Measurements from ENCODE around the gene EHBP1.

EHBP1 gene

GRCh38 chr2:62852254-62852653, 146.7 kb downstream of the EHBP1 start:
- Histone ChIP-seq H3K4me1 (ENCODE audit: control insufficient read depth, insufficient read depth, low read depth, low read length) (peaks cover 1% of the 10 kb centered on the region), H3K27me3 (ENCODE audit: control insufficient read depth in 1 of 2, insufficient read depth in 1 of 2, low read length in 2 of 2) (no peaks in the 10 kb centered on the region), H3K14ac (ENCODE audit: low read length in 2 of 2) (no peak overlapping the region), H2BK120ac (ENCODE audit: low read depth, low read length) (no peak overlapping the region), H3K18ac (ENCODE audit: low read depth in 1 of 2, low read length in 2 of 2) (no peak overlapping the region), H3K79me1 (replicated peaks; ENCODE audit: low read length, poor library complexity, severe bottlenecking) (peaks cover 17% of the 10 kb centered on the region), H3K9ac (ENCODE audit: low read length) (no peak overlapping the region), H2AK5ac (ENCODE audit: low read length, severe bottlenecking) (no peak overlapping the region), H2BK12ac (ENCODE audit: low read length in 2 of 2) (no peak overlapping the region), H2AFZ (ENCODE audit: low read depth, low read length) (no peak overlapping the region), H3K23ac (ENCODE audit: low read length in 2 of 2) (no peak overlapping the region), H2BK15ac (ENCODE audit: low read depth, poor library complexity, severe bottlenecking) (no peak overlapping the region), H4K8ac (ENCODE audit: low read length) (no peak overlapping the region), H3K4me2 (ENCODE audit: low read length, poor library complexity, severe bottlenecking) (no peak overlapping the region), H3K9me3 (ENCODE audit: control insufficient read depth, low read length) (peaks cover 8% of the 10 kb centered on the region), H4K91ac (ENCODE audit: low read length) (no peak overlapping the region), H2BK5ac (ENCODE audit: low read depth, low read length, poor library complexity, severe bottlenecking) (no peak overlapping the region), H3K27ac (ENCODE audit: low read length, poor library complexity, severe bottlenecking) (no peak overlapping the region), H3K4ac (ENCODE audit: low read depth in 1 of 2, low read length in 2 of 2) (no peak overlapping the region), H3K36me3 (ENCODE audit: control insufficient read depth in 1 of 2, insufficient read depth in 2 of 2, low read depth in 1 of 2, low read length in 2 of 2) (peaks cover 22 to 89% of the 10 kb centered on the region in 2 experiments), H3K4me3 (ENCODE audit: insufficient read depth in 1 of 2, low read depth in 1 of 2, low read length in 2 of 2) (no peak overlapping the region)
- DNase-seq, result no peak

GRCh38 chr2:62854600-62855514, 149.3 kb downstream of the EHBP1 start:
- no peak overlapping the region for H3K9ac ChIP-seq (ENCODE audit: low read length)
- no peaks in the 10 kb centered on the region for H3K27me3 ChIP-seq (ENCODE audit: control insufficient read depth in 1 of 2, insufficient read depth in 1 of 2, low read length in 2 of 2)
- no peak overlapping the region for H2BK12ac ChIP-seq (ENCODE audit: low read length in 2 of 2)
- no peak overlapping the region for H2BK120ac ChIP-seq (ENCODE audit: low read depth, low read length)
- H3K14ac ChIP-seq (ENCODE audit: low read length in 2 of 2), result no peak overlapping the region
- no peak overlapping the region for H3K18ac ChIP-seq (ENCODE audit: low read depth in 1 of 2, low read length in 2 of 2)
- H2BK5ac ChIP-seq (ENCODE audit: low read depth, low read length, poor library complexity, severe bottlenecking), result no peak overlapping the region
- no peak overlapping the region for H3K4ac ChIP-seq (ENCODE audit: low read depth in 1 of 2, low read length in 2 of 2)
- no peak overlapping the region for H3K4me3 ChIP-seq (ENCODE audit: insufficient read depth in 1 of 2, low read depth in 1 of 2, low read length in 2 of 2)
- H4K91ac ChIP-seq (ENCODE audit: low read length), result no peak overlapping the region
- peaks cover 8% of the 10 kb centered on the region for H3K9me3 ChIP-seq (ENCODE audit: control insufficient read depth, low read length)
- H4K8ac ChIP-seq (ENCODE audit: low read length), result peak overlapping the region; percentile 54
- H2AFZ ChIP-seq (ENCODE audit: low read depth, low read length), result no peak overlapping the region
- no peak for DNase-seq
- H3K4me1 ChIP-seq (ENCODE audit: control insufficient read depth, insufficient read depth, low read depth, low read length), result peaks cover 1% of the 10 kb centered on the region
- H2AK5ac ChIP-seq (ENCODE audit: low read length, severe bottlenecking), result no peak overlapping the region
- H3K79me1 ChIP-seq (replicated peaks; ENCODE audit: low read length, poor library complexity, severe bottlenecking), result peaks cover 15% of the 10 kb centered on the region
- H3K36me3 ChIP-seq (ENCODE audit: control insufficient read depth in 1 of 2, insufficient read depth in 2 of 2, low read depth in 1 of 2, low read length in 2 of 2), result peaks cover 22 to 89% of the 10 kb centered on the region in 2 experiments
- no peak overlapping the region for H3K23ac ChIP-seq (ENCODE audit: low read length in 2 of 2)
- 94% methylated on average over 14 of the region's 14 CpGs for WGBS
- no peak overlapping the region for H3K4me2 ChIP-seq (ENCODE audit: low read length, poor library complexity, severe bottlenecking)
- H3K27ac ChIP-seq (ENCODE audit: low read length, poor library complexity, severe bottlenecking), result no peak overlapping the region
- peak overlapping the region; percentile 23 for H2BK15ac ChIP-seq (ENCODE audit: low read depth, poor library complexity, severe bottlenecking)

- Histone ChIP-seq H2AFZ (ENCODE audit: low read depth, low read length) (no peak overlapping the region), H2AK5ac (ENCODE audit: low read length, severe bottlenecking) (no peak overlapping the region)
- WGBS, result 97% methylated on average over 6 of the region's 6 CpGs
Observed at GRCh38 chr2:62856228-62857040, 150.9 kb downstream of the EHBP1 start.

More at GRCh38 chr2:62856228-62857040, 150.9 kb downstream of the EHBP1 start:
- H3K9me3 ChIP-seq (ENCODE audit: control insufficient read depth, low read length), result peaks cover 8% of the 10 kb centered on the region
- no peak overlapping the region for H2BK15ac ChIP-seq (ENCODE audit: low read depth, poor library complexity, severe bottlenecking)
- no peak overlapping the region for H3K18ac ChIP-seq (ENCODE audit: low read depth in 1 of 2, low read length in 2 of 2)
- H2BK12ac ChIP-seq (ENCODE audit: low read length in 2 of 2), result no peak overlapping the region
- H3K27me3 ChIP-seq (ENCODE audit: control insufficient read depth in 1 of 2, insufficient read depth in 1 of 2, low read length in 2 of 2), result no peaks in the 10 kb centered on the region
- no peak overlapping the region for H2BK120ac ChIP-seq (ENCODE audit: low read depth, low read length)
- no peak overlapping the region for H3K27ac ChIP-seq (ENCODE audit: low read length, poor library complexity, severe bottlenecking)
- H3K4me3 ChIP-seq (ENCODE audit: insufficient read depth in 1 of 2, low read depth in 1 of 2, low read length in 2 of 2), result no peak overlapping the region
- peak overlapping the region in 1 of 2 experiments; percentile 39 for H3K14ac ChIP-seq (ENCODE audit: low read length in 2 of 2)
- no peak overlapping the region for H3K23ac ChIP-seq (ENCODE audit: low read length in 2 of 2)
- H3K4ac ChIP-seq (ENCODE audit: low read depth in 1 of 2, low read length in 2 of 2), result no peak overlapping the region
- H4K8ac ChIP-seq (ENCODE audit: low read length), result peak overlapping the region; percentile 8
- H3K4me1 ChIP-seq (ENCODE audit: control insufficient read depth, insufficient read depth, low read depth, low read length), result peaks cover 1% of the 10 kb centered on the region
- H4K91ac ChIP-seq (ENCODE audit: low read length), result no peak overlapping the region
- H3K9ac ChIP-seq (ENCODE audit: low read length), result no peak overlapping the region
- H2BK5ac ChIP-seq (ENCODE audit: low read depth, low read length, poor library complexity, severe bottlenecking), result no peak overlapping the region
- H3K4me2 ChIP-seq (ENCODE audit: low read length, poor library complexity, severe bottlenecking), result no peak overlapping the region
- no peak for DNase-seq
- peaks cover 26 to 85% of the 10 kb centered on the region in 2 experiments for H3K36me3 ChIP-seq (ENCODE audit: control insufficient read depth in 1 of 2, insufficient read depth in 2 of 2, low read depth in 1 of 2, low read length in 2 of 2)
- H3K79me1 ChIP-seq (replicated peaks; ENCODE audit: low read length, poor library complexity, severe bottlenecking), result peaks cover 15% of the 10 kb centered on the region
